PFSK-1 (cell line): ENCODE measurements around the gene GHDC.

Experiments
- FOXP2 ChIP-seq: optimal IDR thresholded peaks from 2 replicates; pipeline ENCODE3; 2011; ENCODE audit warnings: borderline replicate concordance, control low read depth, inconsistent platforms; ENCODE audit not compliant: insufficient read depth; ENCODE audit errors: extremely low read length, extremely low read depth
- POLR2AphosphoS5 ChIP-seq: IDR thresholded peaks from 2 replicates; pipeline ENCODE4 v1.6.1; 2012; ENCODE audit warnings: low read depth, mild to moderate bottlenecking, control low read depth, low read length, moderate library complexity
- REST ChIP-seq, 2 experiments: IDR thresholded peaks; 2 replicates each; pipeline versions ENCODE4 v1.6.1 to v1.8.0; 2011 to 2012; ENCODE audit warnings: low read depth in 2 of 2, low read length in 2 of 2, control low read depth in 1 of 2, inconsistent platforms in 1 of 2, mild to moderate bottlenecking in 1 of 2, moderate library complexity in 1 of 2; ENCODE audit not compliant: insufficient read depth in 1 of 2
- SIN3A ChIP-seq: IDR thresholded peaks from 2 replicates; pipeline ENCODE4 v1.6.1; 2012; ENCODE audit warnings: mild to moderate bottlenecking, low read length, moderate library complexity, borderline replicate concordance; ENCODE audit not compliant: insufficient read depth
- TAF1 ChIP-seq: IDR thresholded peaks from 2 replicates; pipeline ENCODE4 v1.6.1; 2012; ENCODE audit warnings: low read length, control low read depth, borderline replicate concordance; ENCODE audit not compliant: insufficient read depth

The GHDC gene

DNA sequence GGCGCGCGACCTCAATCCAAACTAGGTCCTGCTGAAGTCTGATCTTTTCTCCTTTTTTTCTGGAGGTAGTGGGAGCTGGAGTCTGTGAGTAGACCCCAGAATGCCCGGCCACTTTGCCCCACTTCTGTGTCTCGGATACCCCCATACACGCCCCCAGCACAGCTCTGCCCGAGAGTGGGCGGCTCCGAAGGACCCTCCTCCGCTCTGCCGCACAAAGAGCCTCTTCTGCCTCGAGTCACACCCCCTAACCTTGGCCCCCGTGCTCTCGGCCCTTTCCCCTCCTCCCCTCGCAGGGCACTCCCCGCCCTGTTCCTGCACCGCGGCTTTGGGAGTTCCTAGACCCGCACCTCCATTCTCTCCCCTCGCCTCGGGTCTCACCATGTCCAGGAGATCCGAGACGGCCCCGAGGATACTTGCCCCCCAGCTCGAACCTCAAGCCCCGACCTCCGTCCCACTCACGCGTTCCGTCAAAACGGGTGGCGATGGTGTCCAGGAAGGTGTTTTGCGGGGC lies 13.8 kb downstream of the GHDC start:
- TF ChIP-seq REST (IDR thresholded peaks at IDR 0.05; ENCODE audit: insufficient read depth in 1 of 2, low read depth in 2 of 2, low read length in 2 of 2) (no peak), SIN3A (no peak), POLR2AphosphoS5 (no peak), FOXP2 (no peak), TAF1 (no peak)

DNA sequence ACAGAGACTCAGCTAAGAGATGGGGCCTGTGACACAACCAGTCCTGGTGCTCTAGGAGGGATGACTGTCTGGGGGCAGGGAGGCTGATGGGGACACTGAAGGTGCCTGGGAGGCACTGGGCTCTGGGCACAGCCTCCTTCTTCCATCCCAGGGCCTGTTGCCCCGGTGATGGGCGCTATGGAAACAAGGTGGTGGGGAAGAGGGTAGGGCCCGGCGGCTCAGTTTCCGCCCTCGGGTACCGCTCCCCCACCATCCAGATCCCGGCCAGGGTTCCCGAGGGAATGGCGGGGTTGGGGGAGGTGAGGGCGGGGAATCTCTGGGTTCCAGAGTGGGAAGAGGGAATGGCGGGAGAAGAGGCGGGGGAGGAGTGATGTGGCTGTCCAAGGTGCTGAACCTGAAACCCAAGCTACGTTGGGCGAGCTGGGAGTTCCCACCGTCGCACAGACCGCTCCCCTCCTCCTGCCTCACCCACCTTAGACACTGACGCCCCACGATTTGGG lies 14.3 kb downstream of the GHDC start:
- no peak for TF ChIP-seq FOXP2
- TF ChIP-seq POLR2AphosphoS5 = no peak
- TF ChIP-seq SIN3A = no peak
- TF ChIP-seq REST (IDR thresholded peaks at IDR 0.05; ENCODE audit: insufficient read depth in 1 of 2, low read depth in 2 of 2, low read length in 2 of 2) = peak; percentile 93 to 95
- TF ChIP-seq TAF1 = no peak

GRCh38 chr17:42179335-42179734 lies 15.0 kb downstream of the GHDC start:
- TF ChIP-seq TAF1 (no peak), SIN3A (no peak), POLR2AphosphoS5 (no peak), REST (IDR thresholded peaks at IDR 0.05; ENCODE audit: insufficient read depth in 1 of 2, low read depth in 2 of 2, low read length in 2 of 2) (peak in 1 of 2 experiments; percentile 1; a peak in 1 of 4 replicates), FOXP2 (no peak)

DNA sequence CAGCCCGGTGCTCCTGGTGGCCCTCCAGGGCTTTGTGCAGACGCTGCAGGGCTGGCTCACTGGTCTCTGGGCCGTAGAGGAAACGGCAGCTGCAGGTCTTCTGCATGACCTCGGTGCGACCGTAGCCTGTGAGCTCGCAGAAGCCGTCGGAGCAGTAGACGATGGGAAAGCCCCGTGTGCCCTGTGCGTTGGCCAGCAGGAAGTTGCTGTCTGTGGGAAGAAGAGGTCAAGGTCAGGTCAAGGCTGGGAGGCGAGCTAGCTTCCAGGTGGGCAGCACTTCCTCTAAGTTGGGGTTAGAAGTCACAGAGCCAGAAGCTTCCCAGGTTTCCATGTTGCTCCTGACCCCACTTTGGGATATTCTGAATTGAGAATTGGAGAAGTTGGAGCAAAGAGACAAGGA lies 15.5 kb downstream of the GHDC start:
- TF ChIP-seq TAF1 (no peak), REST (IDR thresholded peaks at IDR 0.05; ENCODE audit: insufficient read depth in 1 of 2, low read depth in 2 of 2, low read length in 2 of 2) (peak in 1 of 2 experiments; percentile 13; a peak in 1 of 4 replicates)

- TF ChIP-seq FOXP2 (no peak), POLR2AphosphoS5 (no peak), SIN3A (no peak), REST (IDR thresholded peaks at IDR 0.05; ENCODE audit: insufficient read depth in 1 of 2, low read depth in 2 of 2, low read length in 2 of 2) (no peak), TAF1 (no peak)
Observed at GRCh38 chr17:42177684-42178083, 16.6 kb downstream of the GHDC start.
